Measurements from ENCODE around the gene ALG10.
"Not testable (repeated sequence)": the region's sequence is repeated elsewhere in the genome, so short reads cannot be mapped to it uniquely, and the experiment has no call there.

ALG10 gene

GRCh38 chr12:34022079-34022830 lies at the start of gene ALG10:
Gene ALG10, plus strand, starts transcription at chr12:34022496. Its CDS starts 104 bp downstream, at chr12:34022600.
- Histone ChIP-seq H2AFZ (ENCODE audit: low read depth, low read length) (peak within 1 kb of the TSS; percentile 93), H4K20me1 (ENCODE audit: insufficient read depth, low read length) (no peaks in the 10 kb centered on the region), H3K9ac (ENCODE audit: low read depth, low read length) (peak within 1 kb of the TSS; percentile 76), H3K79me2 (ENCODE audit: insufficient read depth, low read length) (peaks cover 20% of the 10 kb centered on the region), H3K9me3 (ENCODE audit: insufficient read depth, low read length, severe bottlenecking) (no peaks in the 10 kb centered on the region), H3K4me2 (ENCODE audit: insufficient read depth, low read length) (peak within 1 kb of the TSS; percentile 70), H3K36me3 (ENCODE audit: insufficient read depth, low read length) (peaks cover 12% of the 10 kb centered on the region; the same call in 1 of the 2 replicates), H3K4me3 (ENCODE audit: low read depth in 1 of 2, low read length in 2 of 2) (peak within 1 kb of the TSS; percentile 75 to 83), H3K27me3 (ENCODE audit: insufficient read depth, low read length, poor library complexity) (no peaks in the 10 kb centered on the region), H3K4me1 (ENCODE audit: insufficient read depth, low read length) (peaks cover 31% of the 10 kb centered on the region), H3K27ac (ENCODE audit: low read length) (peak within 1 kb of the TSS; percentile 84)
- peak; percentile 100 for ATAC-seq (ENCODE audit: insufficient read depth, low read depth)
- TF ChIP-seq CTCF (IDR thresholded peaks at IDR 0.05; ENCODE audit: borderline replicate concordance, extremely low read depth, low read length, poor library complexity, severe bottlenecking) = peak; percentile 73
- TF ChIP-seq EZH2 (IDR thresholded peaks at IDR 0.05; ENCODE audit: borderline replicate concordance, low read depth, low read length, severe bottlenecking) = no peak
- DNase-seq = peak; percentile 97

- H2AFZ ChIP-seq (ENCODE audit: low read depth, low read length); DNase-seq; H3K4me2 ChIP-seq (ENCODE audit: insufficient read depth, low read length); H3K9me3 ChIP-seq (ENCODE audit: insufficient read depth, low read length, severe bottlenecking); H3K9ac ChIP-seq (ENCODE audit: low read depth, low read length); H3K36me3 ChIP-seq (ENCODE audit: insufficient read depth, low read length); H3K4me1 ChIP-seq (ENCODE audit: insufficient read depth, low read length); H3K27me3 ChIP-seq (ENCODE audit: insufficient read depth, low read length, poor library complexity); H3K27ac ChIP-seq (ENCODE audit: low read length); H3K79me2 ChIP-seq (ENCODE audit: insufficient read depth, low read length); H4K20me1 ChIP-seq (ENCODE audit: insufficient read depth, low read length); H3K4me3 ChIP-seq (ENCODE audit: low read depth in 1 of 2, low read length in 2 of 2); ATAC-seq (ENCODE audit: insufficient read depth, low read depth): not testable (repeated sequence)
These were observed 49.4 kb upstream of the ALG10 start for GRCh38 chr12:33972884-33973283.

- Histone ChIP-seq H3K27ac (ENCODE audit: low read length) (no peak overlapping the region), H3K27me3 (ENCODE audit: insufficient read depth, low read length, poor library complexity) (no peaks in the 10 kb centered on the region), H2AFZ (ENCODE audit: low read depth, low read length) (no peak overlapping the region), H3K4me2 (ENCODE audit: insufficient read depth, low read length) (no peak overlapping the region), H4K20me1 (ENCODE audit: insufficient read depth, low read length) (no peaks in the 10 kb centered on the region), H3K9me3 (ENCODE audit: insufficient read depth, low read length, severe bottlenecking) (no peaks in the 10 kb centered on the region), H3K9ac (ENCODE audit: low read depth, low read length) (no peak overlapping the region), H3K36me3 (ENCODE audit: insufficient read depth, low read length) (no peaks in the 10 kb centered on the region), H3K4me1 (ENCODE audit: insufficient read depth, low read length) (no peaks in the 10 kb centered on the region), H3K79me2 (ENCODE audit: insufficient read depth, low read length) (no peaks in the 10 kb centered on the region), H3K4me3 (ENCODE audit: low read depth in 1 of 2, low read length in 2 of 2) (no peak overlapping the region)
- no peak for TF ChIP-seq EZH2 (IDR thresholded peaks at IDR 0.05; ENCODE audit: borderline replicate concordance, low read depth, low read length, severe bottlenecking)
- TF ChIP-seq CTCF (IDR thresholded peaks at IDR 0.05; ENCODE audit: borderline replicate concordance, extremely low read depth, low read length, poor library complexity, severe bottlenecking) = no peak
- DNase-seq (no peak), ATAC-seq (ENCODE audit: insufficient read depth, low read depth) (no peak)
These were observed 44.4 kb upstream of the ALG10 start for GRCh38 chr12:33977887-33978286.

GRCh38 chr12:33988197-33988805 lies 34.0 kb upstream of the ALG10 start:
- H3K4me1 ChIP-seq (ENCODE audit: insufficient read depth, low read length) = no peaks in the 10 kb centered on the region
- H2AFZ ChIP-seq (ENCODE audit: low read depth, low read length) = no peak overlapping the region
- no peaks in the 10 kb centered on the region for H3K9me3 ChIP-seq (ENCODE audit: insufficient read depth, low read length, severe bottlenecking)
- ATAC-seq (ENCODE audit: insufficient read depth, low read depth) (no peak), DNase-seq (no peak)
- TF ChIP-seq EZH2 (IDR thresholded peaks at IDR 0.05; ENCODE audit: borderline replicate concordance, low read depth, low read length, severe bottlenecking) (no peak), CTCF (IDR thresholded peaks at IDR 0.05; ENCODE audit: borderline replicate concordance, extremely low read depth, low read length, poor library complexity, severe bottlenecking) (no peak)
- no peak overlapping the region for H3K4me3 ChIP-seq (ENCODE audit: low read depth in 1 of 2, low read length in 2 of 2)
- no peak overlapping the region for H3K9ac ChIP-seq (ENCODE audit: low read depth, low read length)
- no peak overlapping the region for H3K4me2 ChIP-seq (ENCODE audit: insufficient read depth, low read length)
- no peaks in the 10 kb centered on the region for H3K36me3 ChIP-seq (ENCODE audit: insufficient read depth, low read length)
- H3K27ac ChIP-seq (ENCODE audit: low read length) = no peak overlapping the region
- H3K27me3 ChIP-seq (ENCODE audit: insufficient read depth, low read length, poor library complexity) = no peaks in the 10 kb centered on the region
- H3K79me2 ChIP-seq (ENCODE audit: insufficient read depth, low read length) = no peaks in the 10 kb centered on the region
- H4K20me1 ChIP-seq (ENCODE audit: insufficient read depth, low read length) = no peaks in the 10 kb centered on the region
